IMR-90 (cell line): ENCODE measurements around the gene CDNF.
"Not testable (repeated sequence)": the region's sequence is repeated elsewhere in the genome, so short reads cannot be mapped to it uniquely, and the experiment has no call there.

ENCODE experiments used
- BHLHE40 ChIP-seq: fragments of 150-350 bp; IDR thresholded peaks from 2 replicates; pipeline ENCODE4 v1.6.1; 2016; ENCODE audit warnings: mild to moderate bottlenecking, low read depth, low read length
- CEBPB ChIP-seq: IDR thresholded peaks from 2 replicates; pipeline ENCODE4 v1.6.1; 2012; ENCODE audit warnings: low read depth, low read length, improper control_type of control experiment
- CTCF ChIP-seq: conservative IDR thresholded peaks from 2 replicates; pipeline ENCODE4 v1.5.1; 2012; ENCODE audit warnings: mild to moderate bottlenecking, low read depth, low read length, improper control_type of control experiment
- MAFK ChIP-seq: IDR thresholded peaks from 2 replicates; pipeline ENCODE4 v1.6.1; 2012; ENCODE audit warnings: low read depth, low read length, improper control_type of control experiment
- MXI1 ChIP-seq: IDR thresholded peaks from 2 replicates; pipeline ENCODE4 v1.6.1; 2012; ENCODE audit warnings: low read depth, mild to moderate bottlenecking, low read length, moderate library complexity, borderline replicate concordance
- POLR2A ChIP-seq: IDR thresholded peaks from 2 replicates; pipeline ENCODE4 v1.6.1; 2012; ENCODE audit warnings: mild to moderate bottlenecking, low read depth, low read length
- RFX5 ChIP-seq: IDR thresholded peaks from 2 replicates; pipeline ENCODE4 v1.8.0; 2012; ENCODE audit warnings: low read depth, mild to moderate bottlenecking, low read length, moderate library complexity
- SMC3 ChIP-seq: fragments of 150-350 bp; IDR thresholded peaks from 2 replicates; pipeline ENCODE4 v1.6.1; 2016; ENCODE audit warnings: low read depth, mild to moderate bottlenecking, antibody characterized with exemption, low read length, moderate library complexity
- TF ChIP-seq, protein P1 (sequence below): fragments of 150-350 bp; IDR thresholded peaks from 2 replicates; pipeline ENCODE4 v1.6.1; 2017; ENCODE audit warnings: mild to moderate bottlenecking, antibody characterized with exemption, low read length, low read depth

DNA sequence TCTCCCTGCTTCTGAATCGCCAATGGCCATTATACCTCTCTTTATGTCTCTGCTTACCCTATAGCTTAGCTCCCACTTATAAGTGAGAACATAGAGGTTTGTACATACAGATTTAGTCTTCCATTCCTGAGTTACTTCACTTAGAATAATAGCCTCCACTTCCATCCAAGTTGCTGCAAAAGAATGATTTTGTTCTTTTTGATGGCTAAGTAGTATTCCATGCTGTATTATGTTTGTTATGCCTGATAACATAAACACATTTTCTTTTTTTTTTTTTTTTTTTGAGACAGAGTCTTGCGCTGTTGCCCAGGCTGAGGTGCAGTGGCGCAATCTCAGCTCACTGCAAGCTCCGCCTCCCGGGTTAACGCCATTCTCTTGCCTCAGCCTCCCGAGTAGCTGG lies 21.1 kb downstream of the CDNF start:
- not testable (repeated sequence) for TF ChIP-seq CTCF, POLR2A, CEBPB, BHLHE40, SMC3, MXI1, RFX5, MAFK
- TF ChIP-seq, protein P1, sequence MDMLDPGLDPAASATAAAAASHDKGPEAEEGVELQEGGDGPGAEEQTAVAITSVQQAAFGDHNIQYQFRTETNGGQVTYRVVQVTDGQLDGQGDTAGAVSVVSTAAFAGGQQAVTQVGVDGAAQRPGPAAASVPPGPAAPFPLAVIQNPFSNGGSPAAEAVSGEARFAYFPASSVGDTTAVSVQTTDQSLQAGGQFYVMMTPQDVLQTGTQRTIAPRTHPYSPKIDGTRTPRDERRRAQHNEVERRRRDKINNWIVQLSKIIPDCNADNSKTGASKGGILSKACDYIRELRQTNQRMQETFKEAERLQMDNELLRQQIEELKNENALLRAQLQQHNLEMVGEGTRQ, result not testable (repeated sequence)
